ENCODE results near the gene NAT8L.

DNA sequence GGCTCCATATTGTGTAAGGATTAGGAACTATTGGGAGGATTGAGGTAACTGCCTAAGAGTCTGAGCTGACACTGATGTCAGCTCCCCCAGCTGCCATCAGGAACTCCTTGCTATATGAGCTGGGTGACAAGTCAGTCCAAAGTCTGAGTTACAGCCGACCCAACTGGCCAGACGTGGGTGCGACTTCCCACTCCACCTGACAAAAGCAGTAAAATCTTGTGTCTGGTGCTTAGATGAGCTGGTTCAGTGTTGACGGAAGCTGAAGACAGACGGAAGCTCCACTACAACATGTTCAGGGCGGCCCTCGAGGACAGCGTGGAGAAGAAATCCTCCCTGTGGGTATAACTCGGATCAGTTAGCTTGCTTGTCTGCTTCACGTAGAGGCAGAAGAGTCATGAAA is 22.8 kb upstream of the NAT8L start:
- TF ChIP-seq EZH2 (IDR thresholded peaks at IDR 0.05; ENCODE audit: low read length), result no peak
- TF ChIP-seq, protein P1, sequence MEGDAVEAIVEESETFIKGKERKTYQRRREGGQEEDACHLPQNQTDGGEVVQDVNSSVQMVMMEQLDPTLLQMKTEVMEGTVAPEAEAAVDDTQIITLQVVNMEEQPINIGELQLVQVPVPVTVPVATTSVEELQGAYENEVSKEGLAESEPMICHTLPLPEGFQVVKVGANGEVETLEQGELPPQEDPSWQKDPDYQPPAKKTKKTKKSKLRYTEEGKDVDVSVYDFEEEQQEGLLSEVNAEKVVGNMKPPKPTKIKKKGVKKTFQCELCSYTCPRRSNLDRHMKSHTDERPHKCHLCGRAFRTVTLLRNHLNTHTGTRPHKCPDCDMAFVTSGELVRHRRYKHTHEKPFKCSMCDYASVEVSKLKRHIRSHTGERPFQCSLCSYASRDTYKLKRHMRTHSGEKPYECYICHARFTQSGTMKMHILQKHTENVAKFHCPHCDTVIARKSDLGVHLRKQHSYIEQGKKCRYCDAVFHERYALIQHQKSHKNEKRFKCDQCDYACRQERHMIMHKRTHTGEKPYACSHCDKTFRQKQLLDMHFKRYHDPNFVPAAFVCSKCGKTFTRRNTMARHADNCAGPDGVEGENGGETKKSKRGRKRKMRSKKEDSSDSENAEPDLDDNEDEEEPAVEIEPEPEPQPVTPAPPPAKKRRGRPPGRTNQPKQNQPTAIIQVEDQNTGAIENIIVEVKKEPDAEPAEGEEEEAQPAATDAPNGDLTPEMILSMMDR (optimal IDR thresholded peaks at IDR 0.05 in 1 of 3, IDR thresholded peaks at IDR 0.05 in 1 of 3, conservative IDR thresholded peaks at IDR 0.05 in 1 of 3; ENCODE audit: extremely low read depth in 1 of 3, insufficient read depth in 2 of 3, low read length in 3 of 3), result no peak

Data from keratinocyte (primary cell).